ENCODE results near the gene DNAH6.
A peak's percentile ranks its signal among the peaks of the same experiment; 100 is the strongest.
"Not testable (repeated sequence)": the region's sequence is repeated elsewhere in the genome, so short reads cannot be mapped to it uniquely, and the experiment has no call there.

The DNAH6 gene

GRCh38 chr2:84515788-84516187 is 510 bp upstream of the DNAH6 start:
- no peak for DNase-seq

DNA sequence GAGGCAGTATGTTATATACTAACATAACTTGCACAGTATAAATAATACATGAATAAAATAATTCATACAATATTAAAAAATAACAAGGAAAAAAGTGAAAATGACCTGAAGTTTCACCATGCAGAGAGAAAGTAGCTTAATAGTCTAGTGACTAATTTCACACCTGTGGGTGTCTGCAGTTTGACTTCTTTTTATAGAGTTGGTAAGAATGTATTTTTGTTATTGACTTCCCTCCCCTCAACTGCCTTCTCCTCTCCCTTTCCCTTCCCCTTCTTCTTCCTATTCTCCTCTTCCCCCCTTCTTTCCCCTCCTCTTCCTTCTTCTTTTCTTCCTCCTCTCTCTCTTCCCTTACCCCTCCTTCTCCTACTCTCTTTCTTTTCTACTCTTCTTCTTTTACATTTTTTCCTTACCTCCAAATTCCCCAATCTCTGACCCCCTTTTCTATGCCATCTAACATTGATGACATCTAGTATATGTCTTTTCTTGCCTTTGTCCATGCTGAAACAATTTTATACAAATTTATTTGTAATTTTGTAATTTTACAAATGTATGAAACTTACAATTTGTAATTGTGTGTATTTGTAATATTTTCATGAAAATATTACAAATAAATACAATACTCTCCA is 3.1 kb downstream of the DNAH6 start:
- DNase-seq: no peak

DNA sequence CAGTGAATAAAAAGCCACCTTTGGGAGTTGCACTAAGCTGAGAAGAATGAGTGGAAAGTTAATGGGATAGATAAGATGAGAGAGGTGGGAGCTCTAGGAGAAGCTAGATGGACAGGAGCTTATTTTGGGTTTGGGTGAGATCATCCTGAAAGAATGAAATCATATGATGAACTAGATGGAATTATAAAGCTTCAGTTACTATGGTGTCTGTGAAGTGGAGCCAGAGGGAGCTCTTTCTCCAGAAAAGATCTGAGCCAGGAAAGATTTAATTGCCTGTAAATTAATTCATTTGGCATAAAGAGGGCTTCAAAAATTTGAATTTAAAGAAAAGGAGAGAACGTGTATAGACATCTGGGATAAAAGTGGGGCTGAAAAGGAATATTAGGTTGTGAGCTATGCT is 10.3 kb downstream of the DNAH6 start:
- DNase-seq: no peak

DNA sequence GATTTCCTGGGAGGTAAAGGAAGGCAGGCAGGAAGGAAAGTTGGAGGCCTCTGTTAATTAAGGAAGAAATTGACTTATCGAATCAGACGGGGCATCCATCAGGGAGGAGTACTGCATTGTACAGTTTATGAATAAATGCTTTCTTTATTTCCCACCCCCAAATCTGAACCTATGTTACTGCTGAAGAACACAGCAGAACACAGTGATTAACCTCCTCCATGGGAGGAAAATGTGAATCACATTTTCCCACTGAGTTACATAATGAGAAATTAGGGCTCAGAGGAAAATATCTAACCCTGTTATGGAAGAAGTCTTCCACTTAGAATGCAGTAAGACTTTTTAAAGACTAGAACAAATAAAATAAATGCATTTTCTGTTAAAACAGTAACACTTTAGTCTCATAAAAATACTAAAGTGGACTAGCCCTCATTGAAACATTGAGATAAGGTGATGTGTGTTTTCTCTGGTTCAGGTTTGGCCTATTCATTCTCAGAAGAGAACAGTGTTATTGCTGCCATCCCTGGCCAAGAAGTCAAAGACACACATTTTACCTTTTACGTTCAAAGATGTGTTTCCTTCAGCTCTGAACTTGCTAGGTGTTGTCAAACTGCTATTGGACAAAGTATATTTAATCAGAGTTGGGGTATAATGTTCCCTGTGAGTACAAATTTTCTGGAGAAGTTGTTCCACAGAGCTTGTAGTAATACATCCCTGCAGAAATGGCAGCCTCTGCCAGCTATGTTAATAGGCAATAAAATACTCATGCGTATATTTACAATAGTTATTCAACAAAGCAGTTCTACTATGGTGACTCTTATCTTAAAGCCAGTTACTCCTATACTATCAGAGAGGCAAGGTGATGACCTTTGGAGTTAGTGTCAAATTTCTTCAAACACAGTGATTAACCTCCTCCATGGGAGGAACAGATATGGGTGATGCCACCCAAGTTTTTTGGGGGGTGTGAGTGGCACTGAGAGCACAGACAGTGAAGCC is 11.1 kb downstream of the DNAH6 start:
- no peak for DNase-seq

- no peak for DNase-seq
Observed at GRCh38 chr2:84532291-84532690, 16.0 kb downstream of the DNAH6 start.

DNA sequence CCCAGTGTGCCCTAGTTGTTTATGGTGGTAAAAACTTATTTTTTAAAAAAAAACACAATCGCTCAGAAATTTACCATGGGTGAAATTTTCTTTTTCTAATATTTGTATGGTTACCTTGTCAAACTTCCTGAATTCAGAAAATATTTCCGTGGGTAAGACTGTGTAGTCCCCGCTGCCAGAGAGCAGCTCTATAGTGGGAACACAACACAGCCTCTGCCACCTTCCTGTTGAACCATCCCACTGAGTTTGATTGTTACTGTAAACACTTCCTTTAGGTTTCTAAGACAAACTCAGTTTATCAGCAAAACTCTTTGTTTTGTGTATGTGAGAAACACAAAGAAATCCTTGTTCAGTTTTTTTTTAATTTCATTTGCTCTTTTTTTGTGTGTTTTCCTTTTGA is 17.9 kb downstream of the DNAH6 start:
- no peak for DNase-seq

DNA sequence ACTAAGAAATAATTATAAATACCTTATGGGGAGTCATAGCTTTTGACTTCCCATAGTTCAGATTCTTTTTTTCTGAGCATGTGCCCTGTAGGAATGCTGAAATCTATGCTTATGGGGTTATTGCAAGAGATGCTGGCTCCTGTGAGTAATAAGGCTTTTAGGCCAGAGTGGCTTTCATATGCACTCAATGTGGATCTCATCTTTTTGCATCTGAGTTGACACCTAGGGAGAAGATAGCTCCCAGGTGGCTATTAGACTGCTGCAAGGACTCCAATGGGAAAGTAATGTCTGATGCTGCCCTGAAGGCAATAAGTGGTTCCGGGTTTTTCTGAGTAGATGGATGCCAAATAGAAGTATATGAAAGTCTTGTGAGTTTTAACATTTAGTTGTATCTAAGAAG is 21.0 kb downstream of the DNAH6 start:
- no peak for DNase-seq

DNA sequence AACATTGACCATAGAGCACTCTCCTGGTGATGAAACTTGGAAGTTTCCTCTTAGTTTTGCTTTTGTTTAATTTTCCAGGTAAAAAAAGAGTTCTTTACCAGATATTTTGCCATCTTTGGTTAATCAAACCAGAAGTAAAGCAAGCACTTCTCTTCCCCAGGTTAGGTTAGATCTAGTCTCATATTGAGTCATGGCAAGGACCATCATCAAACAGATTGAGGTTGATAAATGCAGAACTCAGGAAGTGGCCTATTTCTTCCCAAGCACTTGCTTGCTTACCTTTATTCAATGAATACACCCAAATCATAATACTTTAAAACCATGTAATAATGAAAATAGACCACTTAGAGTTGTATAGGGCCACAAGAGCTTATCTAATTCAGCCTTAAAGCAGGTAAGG is 23.4 kb downstream of the DNAH6 start:
- no peak for DNase-seq

DNA sequence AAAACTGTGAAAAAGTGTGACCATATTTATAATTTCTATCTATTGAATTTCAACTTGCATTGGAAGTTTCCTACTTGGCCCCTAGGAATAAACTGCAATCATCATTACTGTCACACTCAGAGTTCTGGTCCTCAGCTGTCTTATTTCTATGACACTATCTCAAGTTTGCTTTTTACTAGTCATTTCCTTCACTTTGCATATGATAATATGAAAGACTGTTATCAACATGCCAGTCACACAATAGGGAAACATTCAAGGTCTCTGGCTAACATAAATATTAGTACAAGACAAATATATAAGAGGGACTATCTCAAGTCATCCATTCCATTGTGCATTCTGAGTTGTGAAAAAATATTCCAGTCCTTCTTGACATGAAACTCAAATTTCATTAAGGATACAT is 28.7 kb downstream of the DNAH6 start:
- no peak for DNase-seq

DNA sequence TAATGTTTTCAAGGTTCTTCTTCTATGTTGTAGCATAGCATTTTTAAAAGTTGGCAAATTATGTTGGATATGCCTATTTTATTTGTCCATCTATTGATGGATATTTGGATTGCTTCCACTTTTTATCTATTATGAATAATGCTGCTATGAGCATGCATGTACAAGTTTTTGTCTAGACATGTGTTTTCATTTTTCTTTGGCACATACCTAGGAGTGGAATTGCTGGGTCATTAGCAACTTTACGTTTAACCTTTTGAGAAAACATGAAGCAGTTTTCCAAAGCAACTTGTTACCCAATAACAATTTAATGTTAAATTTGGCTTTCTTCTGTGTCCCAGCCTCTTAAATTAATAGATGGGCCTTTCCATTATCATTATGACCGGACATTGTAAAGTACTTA is 30.3 kb downstream of the DNAH6 start:
- DNase-seq: no peak

- no peak for DNase-seq
Observed at GRCh38 chr2:84548303-84548702, 32.0 kb downstream of the DNAH6 start.

GRCh38 chr2:84550916-84551315 is 34.6 kb downstream of the DNAH6 start:
- no peak for DNase-seq

- not testable (repeated sequence) for DNase-seq
Observed at GRCh38 chr2:84551526-84551925, 35.2 kb downstream of the DNAH6 start.

GRCh38 chr2:84556190-84556589 is 39.9 kb downstream of the DNAH6 start:
- DNase-seq: peak; percentile 30

GRCh38 chr2:84559838-84560237 is 43.5 kb downstream of the DNAH6 start:
- DNase-seq: no peak

DNA sequence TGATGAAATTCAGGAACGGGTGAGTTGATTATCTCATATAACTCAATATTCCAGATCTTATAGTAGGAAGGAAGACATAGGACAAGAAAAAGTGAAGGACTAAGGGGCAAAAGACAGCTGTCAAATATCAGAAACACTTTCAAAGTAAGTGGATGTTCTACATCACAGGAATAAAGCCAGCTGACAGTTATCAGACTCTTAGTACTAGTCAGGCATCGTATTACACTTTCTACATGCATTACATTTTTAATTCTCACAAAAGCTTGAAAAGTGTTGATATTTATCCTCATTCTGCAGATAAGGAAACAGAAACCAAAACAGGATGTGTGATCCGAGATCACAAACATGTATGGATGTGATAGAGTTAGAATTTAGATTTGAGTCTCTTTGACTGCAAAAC is 63.4 kb downstream of the DNAH6 start:
- no peak for DNase-seq

GRCh38 chr2:84603911-84604310 is 87.6 kb downstream of the DNAH6 start:
- no peak for DNase-seq

- no peak for DNase-seq
Observed at GRCh38 chr2:84613082-84613481, 96.8 kb downstream of the DNAH6 start.

- DNase-seq: no peak
Observed at GRCh38 chr2:84619794-84620371, 103.6 kb downstream of the DNAH6 start.

DNA sequence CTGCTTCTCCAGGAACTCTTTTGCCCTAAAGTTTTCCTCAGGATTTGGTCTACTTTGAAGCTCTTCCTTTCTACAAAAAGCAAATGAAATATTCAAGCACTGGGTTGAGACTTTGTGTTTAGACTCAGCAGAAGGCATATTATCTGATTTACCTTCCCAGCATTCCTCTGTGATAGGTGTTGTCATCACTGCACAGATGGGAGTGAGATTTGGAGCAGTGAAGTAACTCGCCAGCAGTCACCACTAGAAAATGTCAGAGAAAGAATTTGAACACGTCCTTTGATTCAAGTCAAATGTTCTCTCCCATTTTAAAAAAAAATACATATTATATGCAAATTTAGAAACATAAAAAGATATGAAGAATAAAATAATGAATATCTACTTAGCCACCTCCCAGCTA is 112.2 kb downstream of the DNAH6 start:
- DNase-seq: no peak

GRCh38 chr2:84629550-84629949 is 113.3 kb downstream of the DNAH6 start:
- no peak for DNase-seq

DNA sequence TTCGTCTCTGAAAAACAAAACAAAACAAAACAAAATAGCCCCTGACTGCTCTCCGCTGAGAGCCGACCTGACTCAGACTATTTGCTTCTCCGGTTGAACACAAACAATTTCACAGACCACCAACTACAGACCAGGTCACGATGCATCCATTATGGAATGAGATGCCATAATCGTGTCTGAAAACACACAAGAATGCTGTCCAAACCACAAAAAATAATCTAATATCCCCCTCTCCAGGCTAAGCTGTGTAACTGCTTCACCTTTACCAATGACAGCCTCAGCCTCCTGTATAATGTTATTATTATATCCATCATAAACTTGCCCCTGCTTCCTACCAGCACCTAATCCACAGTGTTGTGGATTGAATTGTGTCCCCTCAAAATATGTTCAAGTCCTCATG is 114.7 kb downstream of the DNAH6 start:
- DNase-seq: no peak

GRCh38 chr2:84631985-84632384 is 115.7 kb downstream of the DNAH6 start:
- no peak for DNase-seq
